IMR-90 (cell line): ENCODE results near the gene CDC73. TPM values are rescaled to one million over a fixed set of nuclear protein-coding genes. Genes with fewer than 3 reads are reported as not detected.

Experiments
- ATAC-seq: fragments of 200-7000 bp; cut with Tn5 transposase; 2 replicates; pipeline ENCODE4 v1.9.1; 2020; ENCODE audit warnings: low read depth, mild to moderate bottlenecking, moderate library complexity
- BruUV-seq: library from RNA; stranded (reverse); fragments of 400-500 nt; replicated peaks from 2 replicates; lab custom pipeline; 2021; lab: Mats Ljungman, UMichigan
- CTCF ChIA-PET: fragments of 300-600 bp; formaldehyde crosslinking; extraction: SDS; loops from one replicate; lab custom pipeline; 2021; ENCODE audit warnings: antibody characterized with exemption; lab: Yijun Ruan, JAX
- POLR2A ChIA-PET: fragments of 300-600 bp; sonication (Branson Sonifier 250); formaldehyde crosslinking; loops from one replicate; lab custom pipeline; 2022; ENCODE audit warnings: antibody characterized with exemption; ENCODE audit not compliant: unreplicated experiment; lab: Charles Lee
- DNase-seq: peaks from one replicate; pipeline ENCODE4 v3.0.0; 2013
- H2AFZ ChIP-seq: replicated peaks from 2 replicates; pipeline ENCODE3; 2013; ENCODE audit warnings: low read length, mild to moderate bottlenecking; ENCODE audit not compliant: poor library complexity
- H2AK5ac ChIP-seq: 2 replicates; pipeline ENCODE4 v1.6.1; 2013; ENCODE audit warnings: low read depth, low read length, inconsistent platforms
- H2AK9ac ChIP-seq: replicated peaks from 2 replicates; pipeline ENCODE3; 2013; ENCODE audit warnings: mild to moderate bottlenecking, low read depth, low read length, moderate library complexity; ENCODE audit not compliant: poor library complexity
- H2BK120ac ChIP-seq: 2 replicates; pipeline ENCODE4 v1.6.1; 2013; ENCODE audit warnings: low read depth, low read length, inconsistent platforms
- H2BK15ac ChIP-seq: 3 replicates; pipeline ENCODE4 v1.6.1; 2013; ENCODE audit warnings: low read depth, low read length, inconsistent platforms
- H2BK20ac ChIP-seq: 2 replicates; pipeline ENCODE4 v1.6.1; 2013; ENCODE audit warnings: low read depth, mild to moderate bottlenecking, inconsistent platforms, low read length, moderate library complexity
- H2BK5ac ChIP-seq: 2 replicates; pipeline ENCODE4 v1.6.1; 2013; ENCODE audit warnings: mild to moderate bottlenecking, low read depth, low read length, inconsistent platforms; ENCODE audit not compliant: poor library complexity, severe bottlenecking
- H3K14ac ChIP-seq: replicated peaks from 2 replicates; pipeline ENCODE4 v1.6.1; 2013; ENCODE audit warnings: low read depth, low read length, inconsistent platforms
- H3K18ac ChIP-seq: 2 replicates; pipeline ENCODE4 v1.6.1; 2013; ENCODE audit warnings: low read depth, low read length, control low read depth
- H3K23ac ChIP-seq: 2 replicates; pipeline ENCODE4 v1.6.1; 2013; ENCODE audit warnings: low read depth, low read length, inconsistent platforms
- H3K27ac ChIP-seq: 2 replicates; pipeline ENCODE4 v1.5.1; 2013; ENCODE audit warnings: mild to moderate bottlenecking, control low read depth, low read length; ENCODE audit not compliant: insufficient read depth
- H3K27me3 ChIP-seq: 2 replicates; pipeline ENCODE4 v1.6.1; 2013; ENCODE audit warnings: low read length; ENCODE audit not compliant: control insufficient read depth, insufficient read depth
- H3K36me3 ChIP-seq: 2 replicates; pipeline ENCODE4 v1.6.1; 2013; ENCODE audit warnings: low read length, mixed read lengths; ENCODE audit not compliant: control insufficient read depth, insufficient read depth
- H3K4ac ChIP-seq: 2 replicates; pipeline ENCODE4 v1.6.1; 2013; ENCODE audit warnings: low read depth, low read length, inconsistent platforms
- H3K4me1 ChIP-seq: 2 replicates; pipeline ENCODE4 v1.6.1; 2013; ENCODE audit warnings: low read length, mixed read lengths; ENCODE audit not compliant: control insufficient read depth, insufficient read depth
- H3K4me2 ChIP-seq: 2 replicates; pipeline ENCODE4 v1.6.1; 2013; ENCODE audit warnings: low read depth, mild to moderate bottlenecking, control low read depth, low read length, moderate library complexity
- H3K4me3 ChIP-seq: 2 replicates; pipeline ENCODE4 v1.5.1; 2013; ENCODE audit warnings: low read depth, mild to moderate bottlenecking, control low read depth, low read length, moderate library complexity; ENCODE audit not compliant: insufficient read depth
- H3K56ac ChIP-seq: 2 replicates; pipeline ENCODE4 v1.6.1; 2013; ENCODE audit warnings: low read length, inconsistent platforms; ENCODE audit not compliant: insufficient read depth; ENCODE audit errors: extremely low read depth
- H3K79me1 ChIP-seq, 2 experiments: 2 replicates each; pipeline ENCODE4 v1.6.1; 2013; ENCODE audit warnings: low read length in 2 of 2, inconsistent platforms in 1 of 2, low read depth in 1 of 2
- H3K9ac ChIP-seq: 2 replicates; pipeline ENCODE4 v1.6.1; 2013; ENCODE audit warnings: low read depth, low read length, control low read depth
- H3K9me1 ChIP-seq: 2 replicates; pipeline ENCODE4 v1.6.1; 2013; ENCODE audit warnings: low read length, inconsistent platforms; ENCODE audit not compliant: insufficient read depth
- H3K9me3 ChIP-seq: 2 replicates; pipeline ENCODE4 v1.6.1; 2013; ENCODE audit warnings: low read length; ENCODE audit not compliant: control insufficient read depth, insufficient read depth
- H4K20me1 ChIP-seq: 2 replicates; pipeline ENCODE4 v1.6.1; 2013; ENCODE audit warnings: low read length, inconsistent platforms; ENCODE audit not compliant: insufficient read depth
- H4K5ac ChIP-seq: 2 replicates; pipeline ENCODE4 v1.6.1; 2013; ENCODE audit warnings: mild to moderate bottlenecking, low read depth, low read length, control low read depth
- H4K8ac ChIP-seq, 2 experiments: 2 replicates each; pipeline ENCODE4 v1.6.1; 2013; ENCODE audit warnings: low read depth in 2 of 2, low read length in 2 of 2, control low read depth in 1 of 2, inconsistent platforms in 1 of 2
- H4K91ac ChIP-seq: 2 replicates; pipeline ENCODE4 v1.6.1; 2013; ENCODE audit warnings: low read depth, low read length, inconsistent platforms; ENCODE audit not compliant: insufficient read depth
- BHLHE40 ChIP-seq: fragments of 150-350 bp; IDR thresholded peaks from 2 replicates; pipeline ENCODE4 v1.6.1; 2016; ENCODE audit warnings: mild to moderate bottlenecking, low read depth, low read length
- CEBPB ChIP-seq: IDR thresholded peaks from 2 replicates; pipeline ENCODE4 v1.6.1; 2012; ENCODE audit warnings: low read depth, low read length, improper control_type of control experiment
- CHD1 ChIP-seq: IDR thresholded peaks from 2 replicates; pipeline ENCODE4 v1.6.1; 2012; ENCODE audit warnings: low read depth, low read length, improper control_type of control experiment
- CTCF ChIP-seq: conservative IDR thresholded peaks from 2 replicates; pipeline ENCODE4 v1.5.1; 2012; ENCODE audit warnings: mild to moderate bottlenecking, low read depth, low read length, improper control_type of control experiment
- FOS ChIP-seq: fragments of 150-350 bp; IDR thresholded peaks from 2 replicates; pipeline ENCODE4 v1.6.1; 2016; ENCODE audit warnings: low read depth, low read length
- MXI1 ChIP-seq: IDR thresholded peaks from 2 replicates; pipeline ENCODE4 v1.6.1; 2012; ENCODE audit warnings: low read depth, mild to moderate bottlenecking, low read length, moderate library complexity, borderline replicate concordance
- NFE2L2 ChIP-seq: fragments of 150-350 bp; IDR thresholded peaks from 2 replicates; pipeline ENCODE4 v1.6.1; 2016; ENCODE audit warnings: low read depth, mild to moderate bottlenecking, low read length
- POLR2A ChIP-seq: IDR thresholded peaks from 2 replicates; pipeline ENCODE4 v1.6.1; 2012; ENCODE audit warnings: mild to moderate bottlenecking, low read depth, low read length
- RAD21 ChIP-seq: IDR thresholded peaks from 2 replicates; pipeline ENCODE4 v1.6.1; 2012; ENCODE audit warnings: low read length, improper control_type of control experiment
- RCOR1 ChIP-seq: IDR thresholded peaks from 2 replicates; pipeline ENCODE4 v1.6.1; 2012; ENCODE audit warnings: mild to moderate bottlenecking, low read length, improper control_type of control experiment; ENCODE audit not compliant: insufficient replicate concordance
- RFX5 ChIP-seq: IDR thresholded peaks from 2 replicates; pipeline ENCODE4 v1.8.0; 2012; ENCODE audit warnings: low read depth, mild to moderate bottlenecking, low read length, moderate library complexity
- SMC3 ChIP-seq: fragments of 150-350 bp; IDR thresholded peaks from 2 replicates; pipeline ENCODE4 v1.6.1; 2016; ENCODE audit warnings: low read depth, mild to moderate bottlenecking, antibody characterized with exemption, low read length, moderate library complexity
- USF2 ChIP-seq: fragments of 150-350 bp; IDR thresholded peaks from 2 replicates; pipeline ENCODE4 v1.6.1; 2017; ENCODE audit warnings: mild to moderate bottlenecking, antibody characterized with exemption, low read length, low read depth
- WGBS, 2 experiments: methylation state at CpG; one replicate each; pipeline versions ENCODE4 v1.1.5 to v1.1.7; 2013; ENCODE audit warnings: missing lambda C conversion rate in 2 of 2; ENCODE audit not compliant: insufficient read length in 1 of 2; ENCODE audit errors: extremely low coverage in 2 of 2; 5-methylcytosine and 5-hydroxymethylcytosine counted together
- dilution Hi-C: fragments of 300-500 bp; cut with HindIII; formaldehyde crosslinking; loops from one replicate; pipeline ENCODE4 v1.14.3; 2018; ENCODE audit warnings: low sequenced_read_pairs; ENCODE audit not compliant: unreplicated experiment
- in situ Hi-C: fragments of 300-500 bp; cut with MboI; formaldehyde crosslinking; loops from 3 replicates; pipeline ENCODE4 v1.14.3; 2019; ENCODE audit warnings: low sequenced_read_pairs, inconsistent platforms, mixed read lengths
- intact Hi-C: fragments of 100-400 bp; cut with micrococcal nuclease; formaldehyde crosslinking; loops from 2 replicates; pipeline ENCODE4 v1.10.0; 2022
- polyA plus RNA-seq, 3 experiments: library from polyadenylated mRNA; depleted of rRNA; stranded (reverse); fragments of >200 nt; gene quantifications; 2 replicates each; pipeline ENCODE4 v1.2.3, GENCODE V29; 2012; ENCODE audit warnings: low replicate concordance in 1 of 3
- total RNA-seq: library from RNA; depleted of rRNA; stranded (reverse); fragments of >200 nt; gene quantifications from 2 replicates; pipeline ENCODE4 v1.2.3, GENCODE V29; 2012

The CDC73 gene
- total and polyA plus RNA-seq, 2 of the 4 experiments (the other 2 are of a cell fraction), result 22.1 to 29.6 TPM

GRCh38 chr1:193131266-193131860 lies 9.5 kb downstream of the CDC73 start:
- no peak overlapping the region for H2BK120ac ChIP-seq
- H2AFZ ChIP-seq, result no peak overlapping the region
- H3K9ac ChIP-seq, result no peak overlapping the region
- H3K14ac ChIP-seq, result no peak overlapping the region
- DNase-seq (no peak), ATAC-seq (no peak)
- no peak overlapping the region for H4K91ac ChIP-seq
- H3K4me2 ChIP-seq, result no peak overlapping the region
- no peak for TF ChIP-seq USF2
- no peak for TF ChIP-seq MXI1
- no peak for TF ChIP-seq NFE2L2
- no peak for TF ChIP-seq RFX5
- no peak for TF ChIP-seq POLR2A
- no peak for TF ChIP-seq FOS
- TF ChIP-seq RCOR1, result no peak
- no peak for TF ChIP-seq BHLHE40
- TF ChIP-seq CHD1, result no peak
- no peak for TF ChIP-seq RAD21
- no peak for TF ChIP-seq SMC3
- no peak for TF ChIP-seq CTCF
- TF ChIP-seq CEBPB, result no peak
- H4K5ac ChIP-seq, result no peak overlapping the region
- peaks cover 11% of the 10 kb centered on the region for H4K20me1 ChIP-seq
- H3K56ac ChIP-seq, result no peak overlapping the region
- H2AK5ac ChIP-seq, result no peak overlapping the region
- CTCF ChIA-PET, result interaction anchor here (0.6 kb wide), 1 partner anchor 560 kb away, joined by 3 read pairs; no protein-coding TSS in a partner anchor
- H3K79me1 ChIP-seq, result peaks cover 13 to 47% of the 10 kb centered on the region in 2 experiments; a peak in 3 of 4 replicates
- no peak overlapping the region for H2AK9ac ChIP-seq
- H3K27me3 ChIP-seq, result no peaks in the 10 kb centered on the region
- H3K9me3 ChIP-seq, result no peaks in the 10 kb centered on the region
- no CpG with 5 or more reads among the region's 2 CpGs for WGBS, 2 experiments
- H3K9me1 ChIP-seq, result no peaks in the 10 kb centered on the region
- no peaks in the 10 kb centered on the region for H3K4me1 ChIP-seq
- BruUV-seq, result no TSS peak
- no peak overlapping the region for H2BK20ac ChIP-seq
- in situ Hi-C loops, result no loop called here
- no peak overlapping the region for H3K4ac ChIP-seq
- H3K36me3 ChIP-seq, result peaks cover 36% of the 10 kb centered on the region
- H3K18ac ChIP-seq, result no peak overlapping the region
- no peak overlapping the region for H4K8ac ChIP-seq
- H3K27ac ChIP-seq, result no peak overlapping the region
- POLR2A ChIA-PET, result no interaction called here
- H2BK5ac ChIP-seq, result no peak overlapping the region
- no peak overlapping the region for H2BK15ac ChIP-seq
- H3K23ac ChIP-seq, result no peak overlapping the region
- intact Hi-C loops, result no loop called here
- dilution Hi-C loops, result no loop called here
- no peak overlapping the region for H3K4me3 ChIP-seq
